ENCODE results near the gene RABGAP1L. TPM values are rescaled to one million over a fixed set of nuclear protein-coding genes. Genes with fewer than 3 reads are reported as not detected.
"Not testable (repeated sequence)": the region's sequence is repeated elsewhere in the genome, so short reads cannot be mapped to it uniquely, and the experiment has no call there.

The RABGAP1L gene
- total RNA-seq, 1 donor from 2014 or later, result 29.5 TPM

DNA sequence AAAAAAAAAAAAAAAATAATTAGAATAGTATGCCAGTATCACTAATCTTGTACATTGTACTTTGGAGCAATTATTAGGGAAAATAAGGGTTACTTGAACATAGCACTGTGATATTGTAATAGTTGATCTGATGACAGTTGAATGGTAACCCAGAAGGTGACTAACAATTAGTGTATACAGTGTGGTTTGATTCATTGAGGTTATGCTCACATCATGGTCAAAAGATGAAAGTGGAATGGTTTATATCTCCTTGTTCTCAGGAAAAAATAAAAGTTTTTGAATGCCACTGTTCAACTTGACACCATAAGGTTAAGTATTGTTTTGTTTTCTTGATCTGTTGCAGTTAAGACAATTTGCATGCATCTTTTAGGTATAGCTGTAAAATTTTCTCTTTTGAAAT, 375.5 kb downstream of the RABGAP1L start:
- no peak for DNase-seq (ENCODE audit: extremely low read depth, low read depth, low spot score)

DNA sequence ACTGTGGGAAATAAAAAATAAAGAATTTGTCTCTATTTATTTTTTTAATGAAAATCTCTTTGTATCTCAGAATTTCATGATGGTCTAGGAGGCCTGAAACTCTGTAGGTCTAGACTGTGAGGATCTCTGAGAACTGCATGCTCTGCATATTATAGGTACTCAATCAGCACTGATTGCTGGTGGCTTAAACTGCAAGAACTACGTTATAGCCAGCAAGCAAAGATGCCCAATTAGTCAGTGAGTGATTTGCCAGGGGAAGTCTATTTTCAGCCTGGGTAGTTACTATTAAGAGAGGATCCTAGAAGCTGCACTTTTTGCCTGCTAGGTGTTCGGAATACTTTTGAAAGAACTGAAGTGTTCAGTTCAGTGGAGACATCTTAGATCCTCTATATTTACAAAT, 375.9 kb downstream of the RABGAP1L start:
- DNase-seq (ENCODE audit: extremely low read depth, low read depth, low spot score), result no peak

DNA sequence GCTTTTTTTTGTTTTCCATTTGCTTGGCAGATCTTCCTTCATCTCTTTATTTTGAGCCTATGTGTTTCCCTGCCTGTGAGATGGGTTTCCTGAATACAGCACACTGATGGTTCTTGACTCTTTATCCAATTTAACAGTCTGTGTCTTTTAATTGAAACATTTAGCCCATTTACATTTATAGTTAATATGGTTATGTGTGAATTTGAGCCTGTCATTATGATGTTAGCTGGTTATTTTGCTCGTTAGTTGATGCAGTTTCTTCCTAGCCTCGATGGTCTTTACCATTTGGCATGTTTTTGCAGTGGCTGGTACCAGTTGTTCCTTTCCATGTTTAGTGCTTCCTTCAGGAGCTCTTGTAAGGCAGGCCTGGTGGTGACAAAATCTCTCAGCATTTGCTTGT, 384.1 kb downstream of the RABGAP1L start:
- DNase-seq (ENCODE audit: extremely low read depth, low read depth, low spot score), result not testable (repeated sequence)

DNA sequence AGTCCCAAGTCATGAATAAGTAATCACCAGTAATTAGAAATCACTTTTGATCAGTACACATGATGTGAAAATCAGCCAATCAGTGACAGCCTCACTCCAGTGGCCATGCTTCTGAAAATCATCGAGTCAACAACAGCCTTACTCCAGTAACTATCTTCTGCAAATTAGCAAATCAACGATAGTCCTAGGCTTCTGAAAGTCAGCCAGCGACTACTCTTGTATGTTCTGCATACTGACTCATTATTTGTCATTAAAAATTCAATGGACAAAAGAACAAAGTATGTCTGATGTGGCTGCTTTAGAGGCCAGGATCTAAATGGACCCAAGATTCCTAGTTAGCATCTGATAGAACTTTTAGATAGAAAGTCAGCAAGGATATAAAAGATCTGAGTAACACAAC, 391.0 kb downstream of the RABGAP1L start:
- DNase-seq (ENCODE audit: extremely low read depth, low read depth, low spot score), result no peak

DNA sequence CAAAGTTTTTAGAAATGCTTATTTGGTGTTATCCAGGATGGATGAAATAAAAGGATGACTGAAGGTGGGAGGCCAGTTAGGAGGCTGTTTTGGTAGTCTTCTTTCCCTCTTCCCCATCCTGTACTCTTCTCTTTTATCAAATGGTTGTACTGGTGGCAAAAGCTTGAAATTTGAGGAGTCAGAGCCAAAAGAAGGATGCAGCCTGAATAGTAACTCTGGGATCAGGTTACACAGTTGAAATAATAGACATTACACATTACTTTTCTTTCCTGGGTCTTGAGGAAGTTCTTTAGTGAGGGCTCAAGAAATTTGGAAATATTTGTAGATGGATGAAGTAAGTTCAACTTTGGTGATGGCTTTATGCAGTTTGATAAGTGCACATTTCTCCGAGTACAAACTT, 397.1 kb downstream of the RABGAP1L start:
- no peak for DNase-seq (ENCODE audit: extremely low read depth, low read depth, low spot score)

DNA sequence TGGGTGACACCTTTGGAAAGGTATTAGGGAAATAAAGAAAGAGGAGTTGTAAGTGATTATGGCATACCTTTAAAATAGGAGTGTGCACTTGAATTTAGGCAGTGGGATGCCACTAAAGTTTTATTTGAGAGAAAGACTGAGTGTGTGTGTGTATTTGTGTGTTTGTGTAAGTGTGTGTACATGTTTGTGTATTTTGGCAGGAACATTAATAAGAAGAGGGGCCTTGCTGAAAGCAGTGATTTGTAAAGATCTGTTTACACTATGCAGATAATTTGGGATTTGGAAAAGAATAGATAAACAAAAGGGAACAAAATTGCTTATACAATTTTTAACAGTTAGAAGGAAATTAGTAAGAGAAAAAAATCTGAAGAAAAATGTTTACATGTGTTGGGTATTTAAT, 409.2 kb downstream of the RABGAP1L start:
- no peak for DNase-seq (ENCODE audit: extremely low read depth, low read depth, low spot score)

DNA sequence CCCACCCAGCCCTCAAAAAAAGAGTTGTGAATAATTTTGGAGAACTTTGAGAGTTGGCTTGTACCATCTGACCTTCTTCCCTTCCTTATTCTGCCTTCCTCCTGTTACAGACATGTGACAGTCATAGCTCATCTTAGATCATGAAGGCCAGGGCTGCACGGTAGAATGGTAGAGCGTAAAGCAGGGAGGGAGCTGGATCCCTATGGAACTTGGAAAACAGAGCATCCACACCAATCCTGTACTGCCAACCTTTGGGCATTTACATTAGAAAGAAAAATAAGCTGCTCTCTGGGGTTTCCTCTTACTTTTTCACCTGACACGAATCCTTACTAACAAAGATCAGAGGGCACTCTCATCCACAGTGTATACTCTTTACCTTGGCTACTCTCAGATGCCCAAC, 409.9 kb downstream of the RABGAP1L start:
- DNase-seq (ENCODE audit: extremely low read depth, low read depth, low spot score), result no peak

DNA sequence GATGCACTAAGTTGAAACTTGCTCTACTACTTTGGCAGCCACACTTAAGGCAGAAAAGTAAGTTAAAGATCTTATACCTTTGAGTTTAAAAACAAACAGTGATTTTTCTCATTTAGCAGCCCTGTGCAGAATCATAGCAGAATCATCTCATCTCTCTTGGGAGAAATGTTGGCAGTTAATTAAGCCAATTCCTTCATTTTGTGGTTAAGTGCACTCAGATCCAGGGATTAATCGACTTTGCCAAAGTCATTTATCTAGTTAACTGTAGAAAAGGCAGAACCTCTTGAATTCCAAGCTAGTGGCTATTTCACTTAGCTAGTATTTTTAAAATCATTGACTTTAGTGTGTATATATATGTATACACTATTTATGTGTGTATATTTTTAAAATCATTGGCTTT, 413.5 kb downstream of the RABGAP1L start:
- DNase-seq (ENCODE audit: extremely low read depth, low read depth, low spot score), result no peak

DNA sequence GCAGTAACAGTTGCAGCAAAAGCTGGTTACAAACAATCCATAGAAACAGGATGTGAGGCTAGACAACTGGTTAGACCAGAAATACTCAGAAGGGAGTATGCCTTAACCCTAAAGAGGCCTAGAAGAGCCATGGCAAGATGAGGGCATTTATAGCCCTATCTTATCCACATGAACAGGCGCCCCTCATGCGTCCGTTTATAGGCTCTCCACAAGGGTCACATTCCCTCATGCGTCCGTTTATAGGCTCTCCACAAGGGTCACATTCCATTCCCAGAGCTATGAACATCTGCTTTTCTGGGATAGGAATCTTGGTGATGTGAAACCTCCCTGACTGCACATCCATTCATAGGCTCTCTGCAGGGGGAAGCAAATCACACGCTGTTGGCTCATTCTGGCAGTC, 416.8 kb downstream of the RABGAP1L start:
- DNase-seq (ENCODE audit: extremely low read depth, low read depth, low spot score), result not testable (repeated sequence)

DNA sequence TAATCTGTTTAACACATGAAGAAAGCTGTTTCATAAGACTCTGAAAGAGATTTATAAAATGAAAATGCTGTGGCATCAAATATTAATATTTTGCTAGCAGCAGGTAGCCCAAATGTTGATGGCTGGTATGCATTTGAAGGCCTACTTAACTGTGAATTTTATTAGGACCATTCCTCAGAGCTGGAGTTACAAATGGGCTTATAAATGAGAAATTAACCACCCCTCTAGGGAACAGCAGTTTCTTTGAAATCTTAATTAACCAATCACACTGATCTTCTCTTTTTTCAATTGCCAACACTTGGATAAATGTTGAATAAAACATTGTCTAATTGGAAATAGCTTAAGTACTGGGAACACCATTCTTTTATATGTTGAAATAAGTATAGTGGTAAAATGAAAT, 418.4 kb downstream of the RABGAP1L start:
- DNase-seq (ENCODE audit: extremely low read depth, low read depth, low spot score), result no peak

DNA sequence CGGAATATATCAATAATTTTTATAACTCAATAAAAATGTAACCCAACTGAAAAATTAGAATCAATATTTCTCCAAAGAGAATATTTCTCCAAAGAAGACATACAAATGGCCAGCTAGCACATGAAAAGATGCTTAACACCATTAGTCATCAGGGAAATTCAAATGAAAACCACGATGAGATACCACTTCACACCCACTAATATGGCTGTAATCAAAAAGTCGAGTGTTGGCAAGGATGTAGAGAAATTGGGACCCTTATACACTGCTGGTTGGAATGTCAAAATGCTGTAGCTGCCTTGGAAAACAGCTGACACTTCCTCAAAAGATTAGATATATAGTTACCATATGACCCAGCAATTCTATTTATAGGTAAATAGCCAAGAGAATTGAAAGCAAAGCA, 421.5 kb downstream of the RABGAP1L start:
- DNase-seq (ENCODE audit: extremely low read depth, low read depth, low spot score), result no peak

DNA sequence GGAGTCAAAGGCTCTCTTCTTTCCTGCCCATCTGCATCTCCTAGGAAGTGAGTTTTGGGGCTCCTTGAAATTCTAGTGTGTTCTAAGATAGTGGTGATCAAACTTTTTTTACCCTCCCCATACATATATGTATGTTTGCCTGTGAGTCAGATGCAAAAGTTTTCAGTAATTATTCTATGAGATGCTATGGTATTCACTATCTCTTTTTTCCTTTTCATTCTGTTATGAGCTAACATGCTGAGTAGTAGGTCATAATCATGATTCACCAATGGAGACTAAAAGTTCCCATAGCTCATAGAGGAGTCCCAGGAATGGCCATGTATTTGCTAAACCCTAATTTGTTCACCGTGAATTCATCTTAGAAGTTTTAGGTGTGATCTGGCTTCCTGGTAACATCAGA, 424.0 kb downstream of the RABGAP1L start:
- DNase-seq (ENCODE audit: extremely low read depth, low read depth, low spot score), result no peak

DNA sequence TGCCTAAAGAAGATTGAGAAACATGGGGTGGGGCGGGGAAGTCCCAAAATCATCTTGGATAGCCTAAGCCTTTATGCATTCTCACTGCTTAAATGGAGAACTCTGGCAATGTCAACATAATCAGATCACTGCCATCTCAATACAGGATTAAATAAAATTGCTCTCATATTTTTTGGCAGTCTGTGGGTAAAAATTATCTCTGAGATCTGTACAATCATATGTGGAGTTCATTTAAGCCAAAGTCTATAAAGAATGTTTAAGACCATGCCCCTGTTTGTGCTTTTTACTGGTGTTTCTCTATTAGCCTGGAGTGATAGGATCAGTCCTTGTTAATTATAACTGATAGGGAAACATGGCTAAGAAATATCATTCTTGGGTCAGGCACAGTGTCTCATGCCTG, 424.8 kb downstream of the RABGAP1L start:
- no peak for DNase-seq (ENCODE audit: extremely low read depth, low read depth, low spot score)

DNA sequence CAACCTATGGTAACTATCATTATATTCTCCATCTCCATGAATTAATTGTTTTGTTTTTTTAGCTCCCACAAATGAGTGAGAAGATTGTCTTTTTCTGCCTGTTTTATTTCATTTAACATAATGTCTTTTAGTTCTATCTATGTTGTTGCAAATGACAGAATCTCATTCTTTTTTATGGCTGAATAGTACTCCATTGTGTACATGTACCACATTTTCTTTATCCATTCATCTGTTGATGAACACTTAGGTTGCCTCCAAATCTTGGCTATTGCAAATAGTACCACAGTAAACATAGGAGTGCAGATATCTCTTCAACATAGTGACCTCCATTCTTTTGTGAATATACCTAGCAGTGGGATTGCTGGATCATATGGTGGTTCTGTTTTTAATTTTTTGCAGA, 429.3 kb downstream of the RABGAP1L start:
- DNase-seq (ENCODE audit: extremely low read depth, low read depth, low spot score), result not testable (repeated sequence)

DNA sequence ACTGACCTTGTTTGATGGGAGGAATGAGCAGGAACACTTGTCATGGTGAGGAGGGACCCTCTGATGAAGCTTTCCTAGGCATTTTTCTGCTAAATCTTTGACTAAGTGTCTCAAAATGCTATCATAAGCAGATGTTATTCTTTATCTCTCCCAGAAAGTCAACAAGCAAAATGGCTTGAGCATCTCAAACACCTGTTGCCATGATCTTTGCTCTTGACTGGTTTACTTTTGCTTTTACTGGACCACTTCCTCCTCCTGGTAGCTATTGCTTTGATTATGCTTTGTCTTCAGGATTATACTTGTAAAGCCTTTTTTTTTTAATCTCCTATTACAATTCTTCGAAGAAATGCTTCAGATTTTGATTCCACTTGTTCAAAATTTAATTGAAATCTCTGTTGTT, 445.9 kb downstream of the RABGAP1L start:
- no peak for DNase-seq (ENCODE audit: extremely low read depth, low read depth, low spot score)

DNA sequence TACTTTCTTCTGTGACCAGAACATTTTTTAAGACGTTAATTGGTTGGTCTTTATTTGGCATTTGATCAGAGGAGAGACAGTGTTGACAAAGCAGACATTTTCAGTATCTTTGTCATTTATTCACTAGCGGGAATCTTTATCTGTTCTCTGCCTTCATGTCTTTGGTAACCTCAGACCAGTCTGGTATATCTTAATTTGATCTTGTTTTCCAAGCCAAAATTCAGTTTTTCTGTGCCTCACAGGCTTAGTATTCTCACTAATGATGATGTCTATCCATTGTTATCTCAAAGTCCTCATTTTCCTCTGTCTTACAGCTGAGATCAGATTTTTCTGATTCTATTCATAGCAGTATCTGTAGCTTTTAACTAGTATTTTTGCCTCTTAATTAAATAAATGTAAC, 447.2 kb downstream of the RABGAP1L start:
- no peak for DNase-seq (ENCODE audit: extremely low read depth, low read depth, low spot score)

DNA sequence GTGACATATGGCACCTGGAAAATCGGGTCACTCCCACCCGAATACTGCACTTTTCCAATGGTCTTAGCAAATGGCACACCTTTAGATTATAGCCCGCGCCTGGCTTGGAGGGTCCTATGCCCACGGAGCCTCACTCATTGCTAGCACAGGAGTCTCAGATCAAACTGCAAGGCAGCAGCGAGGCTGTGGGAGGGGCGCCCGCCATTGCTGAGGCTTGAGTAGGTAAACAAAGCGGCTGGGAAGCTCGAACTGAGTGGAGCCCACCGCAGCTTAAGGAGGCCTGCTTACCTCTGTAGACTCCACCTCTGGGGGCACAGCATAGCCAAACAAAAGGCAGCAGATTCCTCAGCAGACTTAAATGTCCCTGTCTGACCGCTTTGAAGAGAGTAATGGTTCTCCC, 458.6 kb downstream of the RABGAP1L start:
- not testable (repeated sequence) for DNase-seq (ENCODE audit: extremely low read depth, low read depth, low spot score)

DNA sequence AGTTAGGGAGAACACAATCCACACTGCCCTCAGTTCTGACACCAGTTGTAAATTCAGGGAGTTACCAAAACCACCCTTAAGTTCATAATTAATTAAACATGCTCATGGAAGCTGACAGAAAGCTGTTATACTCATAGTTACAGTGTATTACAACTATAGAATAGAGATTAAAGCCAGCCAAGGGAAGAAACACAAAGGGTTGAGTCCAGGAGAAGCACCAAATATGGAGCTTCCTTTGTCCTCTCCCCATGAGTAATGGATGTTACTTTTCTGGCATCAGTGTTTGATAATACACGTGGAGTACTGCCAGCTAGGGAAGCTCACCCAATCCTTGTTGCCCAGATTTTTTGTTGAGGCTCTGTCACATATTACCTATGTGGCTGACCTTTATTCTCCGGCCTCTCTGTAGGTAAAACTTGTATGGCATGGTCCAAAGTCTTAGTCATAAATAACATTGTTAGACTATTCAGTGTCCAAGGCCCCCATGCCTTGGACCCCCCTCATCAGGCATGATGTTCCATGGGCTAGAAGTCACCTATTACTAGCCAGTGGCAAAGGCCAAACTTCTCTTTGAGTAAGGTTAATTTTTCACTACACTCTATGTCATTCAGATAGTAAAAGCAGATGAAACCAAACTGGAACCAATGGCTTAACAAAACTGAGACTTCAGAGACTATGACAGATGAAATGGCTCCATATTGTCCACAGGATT, 464.2 kb downstream of the RABGAP1L start:
- no peak for DNase-seq (ENCODE audit: extremely low read depth, low read depth, low spot score)

DNA sequence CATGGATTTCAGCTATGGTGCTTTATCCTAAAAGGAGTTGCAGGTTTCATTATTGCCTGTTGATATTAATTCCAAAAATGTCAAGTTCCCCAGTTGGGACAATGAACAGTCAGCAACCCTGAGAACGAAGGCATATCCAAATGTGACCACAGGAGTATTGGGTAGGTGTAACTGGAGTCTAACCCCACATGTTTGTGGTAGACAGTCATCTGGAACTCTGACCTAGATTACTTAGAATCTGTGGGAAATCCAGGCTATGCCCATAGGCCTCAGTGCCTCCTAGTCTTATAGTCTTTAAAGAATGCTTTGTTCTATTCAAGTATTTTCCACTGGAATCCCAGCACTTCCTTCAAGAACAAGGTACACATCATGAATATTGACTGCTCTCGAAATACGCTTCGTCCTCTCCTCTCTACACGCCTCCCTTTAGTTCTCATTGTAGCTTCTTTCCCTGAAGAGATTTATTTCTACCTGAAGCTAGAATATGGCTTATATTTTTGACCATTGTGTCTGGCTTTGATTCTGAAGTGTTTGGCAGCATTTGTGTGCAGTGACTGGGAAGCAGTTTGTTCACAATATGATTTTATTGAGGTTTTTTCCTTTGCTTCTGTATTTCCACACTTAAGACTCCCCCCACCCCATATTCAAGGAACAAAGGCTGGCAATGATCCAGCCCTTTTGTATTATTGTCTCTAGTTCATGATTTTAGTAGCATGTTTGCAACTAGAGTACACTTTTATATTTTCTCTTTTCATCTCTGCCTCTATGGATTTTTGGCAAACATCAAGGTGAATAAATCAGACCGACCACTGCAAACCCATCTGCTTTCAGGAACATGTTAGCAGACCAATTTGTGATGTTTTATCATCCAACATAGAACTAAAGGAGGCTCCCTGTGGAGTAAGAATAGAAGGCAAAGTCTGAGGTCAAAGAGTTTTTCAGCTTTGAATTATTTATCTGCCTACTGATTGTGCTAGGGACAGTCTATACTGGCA, 467.0 kb downstream of the RABGAP1L start:
- no peak for DNase-seq (ENCODE audit: extremely low read depth, low read depth, low spot score)

DNA sequence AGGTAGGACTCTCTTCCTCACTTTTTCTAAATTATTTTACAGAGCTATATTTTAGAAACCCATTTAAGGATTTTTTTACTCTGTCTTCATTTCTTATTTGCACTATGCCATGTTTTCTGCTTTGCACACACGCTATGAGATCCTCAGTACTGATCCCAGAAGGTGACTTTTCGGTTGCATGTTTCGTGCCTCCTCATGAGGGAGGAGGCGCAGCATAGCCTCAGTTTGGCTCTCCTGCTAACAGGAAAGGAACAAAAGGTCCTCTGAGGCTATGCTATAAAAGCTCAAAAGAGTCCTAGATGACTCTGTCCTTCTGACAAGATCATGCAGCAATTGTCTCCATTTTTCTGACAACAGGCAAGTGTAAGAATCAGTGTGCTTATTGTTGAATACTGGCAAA, 478.2 kb downstream of the RABGAP1L start:
- no peak for DNase-seq (ENCODE audit: extremely low read depth, low read depth, low spot score)

DNA sequence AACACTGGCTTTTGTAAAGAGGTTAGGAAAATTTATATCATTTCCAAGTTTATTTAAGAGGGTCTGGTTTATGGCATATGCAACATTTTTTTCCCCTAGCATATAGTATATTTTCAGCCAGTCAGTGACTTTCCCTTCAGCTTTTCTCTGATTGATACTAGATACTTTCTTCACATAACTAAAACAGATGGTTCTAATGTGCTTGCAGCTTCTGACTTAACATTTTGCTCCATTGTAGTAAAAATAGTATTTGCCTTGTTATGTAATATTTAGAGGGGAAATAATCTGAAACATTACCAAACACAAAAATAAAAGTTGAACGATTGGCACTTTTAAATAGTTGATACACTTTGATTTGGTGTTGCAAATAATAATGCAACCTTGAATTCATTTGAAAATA, 480.1 kb downstream of the RABGAP1L start:
- DNase-seq (ENCODE audit: extremely low read depth, low read depth, low spot score), result no peak

DNA sequence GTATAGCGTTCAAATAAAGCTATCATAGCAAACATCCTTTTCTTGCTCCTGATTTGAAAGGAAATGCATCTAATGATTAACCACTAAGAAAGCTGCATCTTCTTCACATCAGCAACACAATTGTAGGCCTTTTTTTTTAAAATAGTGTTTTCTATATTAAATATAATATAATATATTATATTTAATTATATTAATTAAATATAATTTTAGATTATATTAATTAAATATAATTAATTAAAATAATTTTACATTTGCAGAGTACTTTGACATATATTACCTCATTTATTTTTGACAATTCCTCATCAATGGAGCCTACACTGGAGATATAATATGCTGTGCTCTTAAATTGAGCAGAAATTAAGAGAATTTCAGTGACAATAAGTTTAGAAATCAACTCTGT, 481.5 kb downstream of the RABGAP1L start:
- no peak for DNase-seq (ENCODE audit: extremely low read depth, low read depth, low spot score)
